Measurements from ENCODE around the gene ZMAT5. TPM values are rescaled to one million over a fixed set of nuclear protein-coding genes. Genes with fewer than 3 reads are reported as not detected.

The ZMAT5 gene
- total RNA-seq, 1 experiment from 2014 or later, result 13.4 TPM

DNA sequence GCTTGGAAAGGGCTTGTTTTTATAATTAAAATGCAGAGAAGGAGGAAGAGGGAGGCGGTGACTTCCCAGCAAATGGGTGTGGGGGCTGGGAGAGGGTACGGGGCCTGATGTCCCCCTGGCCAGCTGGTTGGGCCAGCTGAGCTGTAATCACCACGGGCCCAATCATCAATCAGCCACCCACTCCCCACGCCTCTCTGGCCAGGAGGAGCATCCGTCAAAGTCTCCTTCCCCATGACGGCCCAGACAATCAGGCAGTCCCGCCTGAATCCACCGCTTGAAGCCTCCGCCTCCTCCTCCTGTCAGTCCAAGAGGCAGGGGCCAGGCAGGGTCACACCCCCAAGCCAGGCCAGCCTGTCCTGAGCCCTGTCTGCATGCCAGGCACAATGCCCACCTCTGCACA lies 60.3 kb downstream of the ZMAT5 start:
- no peaks in the 10 kb centered on the region for H3K36me3 Mint-ChIP-seq
- peak; percentile 46 for DNase-seq (ENCODE audit: low spot score)
- ChIA-PET CTCF (interaction anchor here (7.1 kb wide), 1 partner anchor 16 kb away, joined by 105 read pairs; no protein-coding TSS in a partner anchor), POLR2A (no interaction called here)
- H3K4me1 Mint-ChIP-seq, result peaks cover 36% of the 10 kb centered on the region
- peak; percentile 55 for ATAC-seq
- no peak overlapping the region for H3K4me3 Mint-ChIP-seq
- H3K27me3 Mint-ChIP-seq (ENCODE audit: low read depth), result peaks cover 41% of the 10 kb centered on the region
- no peaks in the 10 kb centered on the region for H3K9me3 Mint-ChIP-seq
- TF ChIP-seq JAZF1 (CRISPR knock-in tag; IDR thresholded peaks at IDR 0.05), result no peak
- TF ChIP-seq NFATC4 (CRISPR knock-in tag; IDR thresholded peaks at IDR 0.05), result no peak
- TF ChIP-seq, protein P1, sequence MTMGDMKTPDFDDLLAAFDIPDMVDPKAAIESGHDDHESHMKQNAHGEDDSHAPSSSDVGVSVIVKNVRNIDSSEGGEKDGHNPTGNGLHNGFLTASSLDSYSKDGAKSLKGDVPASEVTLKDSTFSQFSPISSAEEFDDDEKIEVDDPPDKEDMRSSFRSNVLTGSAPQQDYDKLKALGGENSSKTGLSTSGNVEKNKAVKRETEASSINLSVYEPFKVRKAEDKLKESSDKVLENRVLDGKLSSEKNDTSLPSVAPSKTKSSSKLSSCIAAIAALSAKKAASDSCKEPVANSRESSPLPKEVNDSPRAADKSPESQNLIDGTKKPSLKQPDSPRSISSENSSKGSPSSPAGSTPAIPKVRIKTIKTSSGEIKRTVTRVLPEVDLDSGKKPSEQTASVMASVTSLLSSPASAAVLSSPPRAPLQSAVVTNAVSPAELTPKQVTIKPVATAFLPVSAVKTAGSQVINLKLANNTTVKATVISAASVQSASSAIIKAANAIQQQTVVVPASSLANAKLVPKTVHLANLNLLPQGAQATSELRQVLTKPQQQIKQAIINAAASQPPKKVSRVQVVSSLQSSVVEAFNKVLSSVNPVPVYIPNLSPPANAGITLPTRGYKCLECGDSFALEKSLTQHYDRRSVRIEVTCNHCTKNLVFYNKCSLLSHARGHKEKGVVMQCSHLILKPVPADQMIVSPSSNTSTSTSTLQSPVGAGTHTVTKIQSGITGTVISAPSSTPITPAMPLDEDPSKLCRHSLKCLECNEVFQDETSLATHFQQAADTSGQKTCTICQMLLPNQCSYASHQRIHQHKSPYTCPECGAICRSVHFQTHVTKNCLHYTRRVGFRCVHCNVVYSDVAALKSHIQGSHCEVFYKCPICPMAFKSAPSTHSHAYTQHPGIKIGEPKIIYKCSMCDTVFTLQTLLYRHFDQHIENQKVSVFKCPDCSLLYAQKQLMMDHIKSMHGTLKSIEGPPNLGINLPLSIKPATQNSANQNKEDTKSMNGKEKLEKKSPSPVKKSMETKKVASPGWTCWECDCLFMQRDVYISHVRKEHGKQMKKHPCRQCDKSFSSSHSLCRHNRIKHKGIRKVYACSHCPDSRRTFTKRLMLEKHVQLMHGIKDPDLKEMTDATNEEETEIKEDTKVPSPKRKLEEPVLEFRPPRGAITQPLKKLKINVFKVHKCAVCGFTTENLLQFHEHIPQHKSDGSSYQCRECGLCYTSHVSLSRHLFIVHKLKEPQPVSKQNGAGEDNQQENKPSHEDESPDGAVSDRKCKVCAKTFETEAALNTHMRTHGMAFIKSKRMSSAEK (CRISPR knock-in tag; IDR thresholded peaks at IDR 0.05; ENCODE audit: borderline replicate concordance), result no peak
- no peak for TF ChIP-seq ATF6 (CRISPR knock-in tag; IDR thresholded peaks at IDR 0.05)
- TF ChIP-seq EMX1 (CRISPR knock-in tag; IDR thresholded peaks at IDR 0.05), result no peak
- TF ChIP-seq, protein P2, sequence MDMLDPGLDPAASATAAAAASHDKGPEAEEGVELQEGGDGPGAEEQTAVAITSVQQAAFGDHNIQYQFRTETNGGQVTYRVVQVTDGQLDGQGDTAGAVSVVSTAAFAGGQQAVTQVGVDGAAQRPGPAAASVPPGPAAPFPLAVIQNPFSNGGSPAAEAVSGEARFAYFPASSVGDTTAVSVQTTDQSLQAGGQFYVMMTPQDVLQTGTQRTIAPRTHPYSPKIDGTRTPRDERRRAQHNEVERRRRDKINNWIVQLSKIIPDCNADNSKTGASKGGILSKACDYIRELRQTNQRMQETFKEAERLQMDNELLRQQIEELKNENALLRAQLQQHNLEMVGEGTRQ (CRISPR knock-in tag; IDR thresholded peaks at IDR 0.05), result no peak
- no peak for TF ChIP-seq CREB1 (CRISPR knock-in tag; IDR thresholded peaks at IDR 0.05)
- TF ChIP-seq, protein P3, sequence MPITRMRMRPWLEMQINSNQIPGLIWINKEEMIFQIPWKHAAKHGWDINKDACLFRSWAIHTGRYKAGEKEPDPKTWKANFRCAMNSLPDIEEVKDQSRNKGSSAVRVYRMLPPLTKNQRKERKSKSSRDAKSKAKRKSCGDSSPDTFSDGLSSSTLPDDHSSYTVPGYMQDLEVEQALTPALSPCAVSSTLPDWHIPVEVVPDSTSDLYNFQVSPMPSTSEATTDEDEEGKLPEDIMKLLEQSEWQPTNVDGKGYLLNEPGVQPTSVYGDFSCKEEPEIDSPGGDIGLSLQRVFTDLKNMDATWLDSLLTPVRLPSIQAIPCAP (CRISPR knock-in tag; IDR thresholded peaks at IDR 0.05), result no peak
- no peak for TF ChIP-seq GABPB1 (CRISPR knock-in tag; IDR thresholded peaks at IDR 0.05)
- TF ChIP-seq ZNF317 (CRISPR knock-in tag; IDR thresholded peaks at IDR 0.05; ENCODE audit: borderline replicate concordance, low read depth), result no peak
- no peak overlapping the region for H3K27ac Mint-ChIP-seq

GRCh38 chr22:29705651-29706050 lies 61.2 kb downstream of the ZMAT5 start:
- ChIA-PET CTCF (interaction anchor here (1.0 to 7.1 kb wide), 2 partner anchors 15 to 70 kb away, joined by 3 to 105 read pairs; no protein-coding TSS in a partner anchor), POLR2A (no interaction called here)
- no peak for ATAC-seq
- H3K27me3 Mint-ChIP-seq (ENCODE audit: low read depth), result peaks cover 43% of the 10 kb centered on the region
- H3K4me3 Mint-ChIP-seq, result no peak overlapping the region
- no peaks in the 10 kb centered on the region for H3K36me3 Mint-ChIP-seq
- no peak for DNase-seq (ENCODE audit: low spot score)
- H3K27ac Mint-ChIP-seq, result no peak overlapping the region
- H3K4me1 Mint-ChIP-seq, result peaks cover 43% of the 10 kb centered on the region
- TF ChIP-seq CREM (CRISPR knock-in tag; IDR thresholded peaks at IDR 0.05), result no peak
- TF ChIP-seq GABPB1 (CRISPR knock-in tag; IDR thresholded peaks at IDR 0.05), result no peak
- no peak for TF ChIP-seq OVOL2 (CRISPR knock-in tag; IDR thresholded peaks at IDR 0.05; ENCODE audit: borderline replicate concordance)
- TF ChIP-seq MXD4 (CRISPR knock-in tag; IDR thresholded peaks at IDR 0.05; ENCODE audit: borderline replicate concordance), result no peak
- no peak for TF ChIP-seq RORB (CRISPR knock-in tag; IDR thresholded peaks at IDR 0.05)
- TF ChIP-seq, protein P4, sequence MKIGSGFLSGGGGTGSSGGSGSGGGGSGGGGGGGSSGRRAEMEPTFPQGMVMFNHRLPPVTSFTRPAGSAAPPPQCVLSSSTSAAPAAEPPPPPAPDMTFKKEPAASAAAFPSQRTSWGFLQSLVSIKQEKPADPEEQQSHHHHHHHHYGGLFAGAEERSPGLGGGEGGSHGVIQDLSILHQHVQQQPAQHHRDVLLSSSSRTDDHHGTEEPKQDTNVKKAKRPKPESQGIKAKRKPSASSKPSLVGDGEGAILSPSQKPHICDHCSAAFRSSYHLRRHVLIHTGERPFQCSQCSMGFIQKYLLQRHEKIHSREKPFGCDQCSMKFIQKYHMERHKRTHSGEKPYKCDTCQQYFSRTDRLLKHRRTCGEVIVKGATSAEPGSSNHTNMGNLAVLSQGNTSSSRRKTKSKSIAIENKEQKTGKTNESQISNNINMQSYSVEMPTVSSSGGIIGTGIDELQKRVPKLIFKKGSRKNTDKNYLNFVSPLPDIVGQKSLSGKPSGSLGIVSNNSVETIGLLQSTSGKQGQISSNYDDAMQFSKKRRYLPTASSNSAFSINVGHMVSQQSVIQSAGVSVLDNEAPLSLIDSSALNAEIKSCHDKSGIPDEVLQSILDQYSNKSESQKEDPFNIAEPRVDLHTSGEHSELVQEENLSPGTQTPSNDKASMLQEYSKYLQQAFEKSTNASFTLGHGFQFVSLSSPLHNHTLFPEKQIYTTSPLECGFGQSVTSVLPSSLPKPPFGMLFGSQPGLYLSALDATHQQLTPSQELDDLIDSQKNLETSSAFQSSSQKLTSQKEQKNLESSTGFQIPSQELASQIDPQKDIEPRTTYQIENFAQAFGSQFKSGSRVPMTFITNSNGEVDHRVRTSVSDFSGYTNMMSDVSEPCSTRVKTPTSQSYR (CRISPR knock-in tag; IDR thresholded peaks at IDR 0.05), result no peak
- TF ChIP-seq ZNF219 (CRISPR knock-in tag; IDR thresholded peaks at IDR 0.05; ENCODE audit: borderline replicate concordance), result no peak
- TF ChIP-seq ZNF138 (CRISPR knock-in tag; conservative IDR thresholded peaks at IDR 0.05), result no peak
- TF ChIP-seq, protein P5, sequence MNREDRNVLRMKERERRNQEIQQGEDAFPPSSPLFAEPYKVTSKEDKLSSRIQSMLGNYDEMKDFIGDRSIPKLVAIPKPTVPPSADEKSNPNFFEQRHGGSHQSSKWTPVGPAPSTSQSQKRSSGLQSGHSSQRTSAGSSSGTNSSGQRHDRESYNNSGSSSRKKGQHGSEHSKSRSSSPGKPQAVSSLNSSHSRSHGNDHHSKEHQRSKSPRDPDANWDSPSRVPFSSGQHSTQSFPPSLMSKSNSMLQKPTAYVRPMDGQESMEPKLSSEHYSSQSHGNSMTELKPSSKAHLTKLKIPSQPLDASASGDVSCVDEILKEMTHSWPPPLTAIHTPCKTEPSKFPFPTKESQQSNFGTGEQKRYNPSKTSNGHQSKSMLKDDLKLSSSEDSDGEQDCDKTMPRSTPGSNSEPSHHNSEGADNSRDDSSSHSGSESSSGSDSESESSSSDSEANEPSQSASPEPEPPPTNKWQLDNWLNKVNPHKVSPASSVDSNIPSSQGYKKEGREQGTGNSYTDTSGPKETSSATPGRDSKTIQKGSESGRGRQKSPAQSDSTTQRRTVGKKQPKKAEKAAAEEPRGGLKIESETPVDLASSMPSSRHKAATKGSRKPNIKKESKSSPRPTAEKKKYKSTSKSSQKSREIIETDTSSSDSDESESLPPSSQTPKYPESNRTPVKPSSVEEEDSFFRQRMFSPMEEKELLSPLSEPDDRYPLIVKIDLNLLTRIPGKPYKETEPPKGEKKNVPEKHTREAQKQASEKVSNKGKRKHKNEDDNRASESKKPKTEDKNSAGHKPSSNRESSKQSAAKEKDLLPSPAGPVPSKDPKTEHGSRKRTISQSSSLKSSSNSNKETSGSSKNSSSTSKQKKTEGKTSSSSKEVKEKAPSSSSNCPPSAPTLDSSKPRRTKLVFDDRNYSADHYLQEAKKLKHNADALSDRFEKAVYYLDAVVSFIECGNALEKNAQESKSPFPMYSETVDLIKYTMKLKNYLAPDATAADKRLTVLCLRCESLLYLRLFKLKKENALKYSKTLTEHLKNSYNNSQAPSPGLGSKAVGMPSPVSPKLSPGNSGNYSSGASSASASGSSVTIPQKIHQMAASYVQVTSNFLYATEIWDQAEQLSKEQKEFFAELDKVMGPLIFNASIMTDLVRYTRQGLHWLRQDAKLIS (CRISPR knock-in tag; IDR thresholded peaks at IDR 0.05; ENCODE audit: borderline replicate concordance), result no peak
- TF ChIP-seq, protein P6, sequence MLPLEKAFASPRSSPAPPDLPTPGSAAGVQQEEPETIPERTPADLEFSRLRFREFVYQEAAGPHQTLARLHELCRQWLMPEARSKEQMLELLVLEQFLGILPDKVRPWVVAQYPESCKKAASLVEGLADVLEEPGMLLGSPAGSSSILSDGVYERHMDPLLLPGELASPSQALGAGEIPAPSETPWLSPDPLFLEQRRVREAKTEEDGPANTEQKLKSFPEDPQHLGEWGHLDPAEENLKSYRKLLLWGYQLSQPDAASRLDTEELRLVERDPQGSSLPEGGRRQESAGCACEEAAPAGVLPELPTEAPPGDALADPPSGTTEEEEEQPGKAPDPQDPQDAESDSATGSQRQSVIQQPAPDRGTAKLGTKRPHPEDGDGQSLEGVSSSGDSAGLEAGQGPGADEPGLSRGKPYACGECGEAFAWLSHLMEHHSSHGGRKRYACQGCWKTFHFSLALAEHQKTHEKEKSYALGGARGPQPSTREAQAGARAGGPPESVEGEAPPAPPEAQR (CRISPR knock-in tag; IDR thresholded peaks at IDR 0.05), result no peak
- no peaks in the 10 kb centered on the region for H3K9me3 Mint-ChIP-seq

Measured in WTC11 (cell line).